Measurements from ENCODE around the gene ASF1A.

Gene ASF1A

GRCh38 chr6:118899948-118900347, 6.0 kb downstream of the ASF1A start:
- TF ChIP-seq, protein P1, sequence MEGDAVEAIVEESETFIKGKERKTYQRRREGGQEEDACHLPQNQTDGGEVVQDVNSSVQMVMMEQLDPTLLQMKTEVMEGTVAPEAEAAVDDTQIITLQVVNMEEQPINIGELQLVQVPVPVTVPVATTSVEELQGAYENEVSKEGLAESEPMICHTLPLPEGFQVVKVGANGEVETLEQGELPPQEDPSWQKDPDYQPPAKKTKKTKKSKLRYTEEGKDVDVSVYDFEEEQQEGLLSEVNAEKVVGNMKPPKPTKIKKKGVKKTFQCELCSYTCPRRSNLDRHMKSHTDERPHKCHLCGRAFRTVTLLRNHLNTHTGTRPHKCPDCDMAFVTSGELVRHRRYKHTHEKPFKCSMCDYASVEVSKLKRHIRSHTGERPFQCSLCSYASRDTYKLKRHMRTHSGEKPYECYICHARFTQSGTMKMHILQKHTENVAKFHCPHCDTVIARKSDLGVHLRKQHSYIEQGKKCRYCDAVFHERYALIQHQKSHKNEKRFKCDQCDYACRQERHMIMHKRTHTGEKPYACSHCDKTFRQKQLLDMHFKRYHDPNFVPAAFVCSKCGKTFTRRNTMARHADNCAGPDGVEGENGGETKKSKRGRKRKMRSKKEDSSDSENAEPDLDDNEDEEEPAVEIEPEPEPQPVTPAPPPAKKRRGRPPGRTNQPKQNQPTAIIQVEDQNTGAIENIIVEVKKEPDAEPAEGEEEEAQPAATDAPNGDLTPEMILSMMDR (IDR thresholded peaks at IDR 0.05), result no peak
- TF ChIP-seq ZFX (IDR thresholded peaks at IDR 0.05; ENCODE audit: borderline replicate concordance), result no peak
- H3K27ac ChIP-seq, result no peak overlapping the region

DNA sequence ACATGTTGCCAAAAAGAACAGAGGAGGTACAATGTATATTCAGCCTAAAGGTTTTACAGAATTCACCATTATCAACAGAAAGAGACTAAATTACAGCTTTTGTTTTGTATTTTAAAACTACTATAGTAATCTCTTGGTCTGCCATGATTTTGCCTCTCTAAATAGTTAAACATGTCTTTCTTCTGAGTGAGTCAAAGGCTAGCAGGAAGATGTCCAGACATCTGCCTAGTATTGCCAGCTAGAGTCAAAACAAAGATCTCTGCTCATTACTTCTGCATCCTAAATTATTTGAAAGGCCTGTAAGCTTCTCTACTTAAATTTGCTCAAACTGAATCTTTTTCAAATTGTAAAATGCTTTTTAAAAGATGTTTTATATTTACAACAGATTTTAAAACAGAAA, 8.8 kb downstream of the ASF1A start:
- TF ChIP-seq ZFX (IDR thresholded peaks at IDR 0.05; ENCODE audit: borderline replicate concordance), result no peak
- TF ChIP-seq, protein P1 (IDR thresholded peaks at IDR 0.05), result no peak
- no peak overlapping the region for H3K27ac ChIP-seq

DNA sequence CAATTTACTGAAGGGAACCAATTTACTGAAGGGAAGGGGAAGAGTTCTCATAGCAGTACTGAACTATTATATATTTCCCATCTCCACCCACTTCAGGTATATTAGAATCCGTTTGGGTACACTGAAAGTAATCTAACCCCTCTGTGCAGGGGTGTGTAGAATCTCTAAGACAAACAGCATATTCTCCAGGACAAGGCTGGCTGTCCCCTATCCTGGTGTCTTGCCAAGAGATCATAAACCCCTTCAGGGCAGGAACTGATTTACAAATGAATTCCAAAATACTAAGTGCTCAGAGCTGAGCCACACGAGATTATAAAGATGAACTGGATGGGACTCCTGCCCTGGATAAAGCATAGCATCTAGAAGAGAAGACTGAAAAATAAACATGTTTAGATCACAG, 9.2 kb downstream of the ASF1A start:
- H3K27ac ChIP-seq, result no peak overlapping the region

DNA sequence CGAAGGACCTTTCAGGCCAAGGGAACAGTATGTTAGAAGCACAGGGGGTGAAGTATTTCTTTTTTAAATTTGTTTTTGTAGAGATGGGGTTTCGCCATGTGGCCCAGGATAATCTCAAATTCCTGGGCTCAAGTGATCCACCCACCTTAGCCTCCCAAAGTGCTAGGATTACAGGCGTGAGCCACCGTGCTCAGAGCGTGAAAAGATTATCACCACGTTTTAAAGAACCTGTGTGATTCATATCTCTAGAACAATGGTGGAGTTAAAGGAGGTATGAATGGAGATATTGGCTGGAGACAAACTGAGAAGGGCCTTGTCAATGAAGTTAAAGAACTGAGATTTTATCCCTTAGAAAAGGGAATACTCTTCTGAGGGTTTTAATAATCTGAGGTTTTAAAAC, 9.7 kb downstream of the ASF1A start:
- no peak overlapping the region for H3K27ac ChIP-seq
- TF ChIP-seq, protein P1 (IDR thresholded peaks at IDR 0.05), result no peak
- no peak for TF ChIP-seq ZFX (IDR thresholded peaks at IDR 0.05; ENCODE audit: borderline replicate concordance)

More for the DNA sequence above, 9.2 kb downstream of the ASF1A start:
- TF ChIP-seq, protein P1 (IDR thresholded peaks at IDR 0.05), result no peak
- no peak for TF ChIP-seq ZFX (IDR thresholded peaks at IDR 0.05; ENCODE audit: borderline replicate concordance)

DNA sequence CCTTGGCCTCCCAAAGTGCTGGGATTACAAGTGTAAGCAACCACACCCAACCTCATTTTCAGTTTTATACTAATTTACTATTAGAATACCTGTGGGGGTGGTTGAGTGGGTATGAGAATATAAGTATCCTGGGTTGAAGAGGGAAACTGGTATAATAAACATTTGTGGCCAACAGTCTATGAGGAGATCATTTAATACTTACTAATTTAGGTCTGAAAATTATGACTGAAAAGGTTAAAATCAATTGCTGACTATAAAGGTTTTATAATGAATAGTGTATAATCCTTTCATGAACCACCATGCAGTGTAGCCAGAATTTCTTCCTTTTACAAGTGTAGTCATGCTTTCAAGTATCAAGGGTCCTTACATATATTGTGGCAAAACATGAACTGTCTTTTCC, 11.1 kb downstream of the ASF1A start:
- TF ChIP-seq ZFX (IDR thresholded peaks at IDR 0.05; ENCODE audit: borderline replicate concordance), result no peak
- TF ChIP-seq, protein P1 (IDR thresholded peaks at IDR 0.05), result no peak
- H3K27ac ChIP-seq, result no peak overlapping the region

- TF ChIP-seq ZFX (IDR thresholded peaks at IDR 0.05; ENCODE audit: borderline replicate concordance), result no peak
- TF ChIP-seq, protein P1 (IDR thresholded peaks at IDR 0.05), result no peak
- no peak overlapping the region for H3K27ac ChIP-seq
These were observed 11.9 kb downstream of the ASF1A start for GRCh38 chr6:118905851-118906250.

GRCh38 chr6:118908441-118908840, 14.5 kb downstream of the ASF1A start:
- TF ChIP-seq ZFX (IDR thresholded peaks at IDR 0.05; ENCODE audit: borderline replicate concordance), result no peak
- TF ChIP-seq, protein P1 (IDR thresholded peaks at IDR 0.05), result no peak
- H3K27ac ChIP-seq, result no peak overlapping the region

Data from 22Rv1 (cell line).